ENCODE results near the gene ECM1. TPM values are rescaled to one million over a fixed set of nuclear protein-coding genes. Genes with fewer than 3 reads are reported as not detected.
A peak's percentile ranks its signal among the peaks of the same experiment; 100 is the strongest.

Gene ECM1
- total RNA-seq, 1 donor, result 20.3 TPM

- no peak overlapping the region for H3K4me3 ChIP-seq (ENCODE audit: low read depth, low read length)
- DNase-seq (ENCODE audit: low read depth), result no peak
- no peak for TF ChIP-seq CTCF (IDR thresholded peaks at IDR 0.05; ENCODE audit: insufficient read depth, low read depth, low read length)
Observed at GRCh38 chr1:150557065-150557600, 49.2 kb downstream of the ECM1 start.

- H3K4me3 ChIP-seq (ENCODE audit: low read depth, low read length), result no peak overlapping the region
- no peak for DNase-seq (ENCODE audit: low read depth)
- TF ChIP-seq CTCF (IDR thresholded peaks at IDR 0.05; ENCODE audit: insufficient read depth, low read depth, low read length), result no peak
Observed at GRCh38 chr1:150557813-150558212, 49.9 kb downstream of the ECM1 start.

DNA sequence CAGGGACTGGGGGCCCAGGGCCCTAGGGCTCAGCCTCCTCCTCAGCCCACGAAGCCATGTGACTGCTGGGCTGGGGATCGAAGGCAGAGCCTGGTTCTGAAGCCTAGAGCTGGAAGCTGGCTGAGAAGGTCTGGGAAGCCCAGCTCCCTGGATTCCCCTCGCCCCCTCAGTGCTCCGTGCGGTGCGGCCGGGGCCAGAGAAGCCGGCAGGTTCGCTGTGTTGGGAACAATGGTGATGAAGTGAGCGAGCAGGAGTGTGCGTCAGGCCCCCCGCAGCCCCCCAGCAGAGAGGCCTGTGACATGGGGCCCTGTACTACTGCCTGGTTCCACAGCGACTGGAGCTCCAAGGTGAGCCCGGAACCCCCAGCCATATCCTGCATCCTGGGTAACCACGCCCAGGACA is 50.4 kb downstream of the ECM1 start:
- DNase-seq (ENCODE audit: low read depth), result no peak
- H3K4me3 ChIP-seq (ENCODE audit: low read depth, low read length), result peak overlapping the region; percentile 32
- TF ChIP-seq CTCF (IDR thresholded peaks at IDR 0.05; ENCODE audit: insufficient read depth, low read depth, low read length), result no peak

DNA sequence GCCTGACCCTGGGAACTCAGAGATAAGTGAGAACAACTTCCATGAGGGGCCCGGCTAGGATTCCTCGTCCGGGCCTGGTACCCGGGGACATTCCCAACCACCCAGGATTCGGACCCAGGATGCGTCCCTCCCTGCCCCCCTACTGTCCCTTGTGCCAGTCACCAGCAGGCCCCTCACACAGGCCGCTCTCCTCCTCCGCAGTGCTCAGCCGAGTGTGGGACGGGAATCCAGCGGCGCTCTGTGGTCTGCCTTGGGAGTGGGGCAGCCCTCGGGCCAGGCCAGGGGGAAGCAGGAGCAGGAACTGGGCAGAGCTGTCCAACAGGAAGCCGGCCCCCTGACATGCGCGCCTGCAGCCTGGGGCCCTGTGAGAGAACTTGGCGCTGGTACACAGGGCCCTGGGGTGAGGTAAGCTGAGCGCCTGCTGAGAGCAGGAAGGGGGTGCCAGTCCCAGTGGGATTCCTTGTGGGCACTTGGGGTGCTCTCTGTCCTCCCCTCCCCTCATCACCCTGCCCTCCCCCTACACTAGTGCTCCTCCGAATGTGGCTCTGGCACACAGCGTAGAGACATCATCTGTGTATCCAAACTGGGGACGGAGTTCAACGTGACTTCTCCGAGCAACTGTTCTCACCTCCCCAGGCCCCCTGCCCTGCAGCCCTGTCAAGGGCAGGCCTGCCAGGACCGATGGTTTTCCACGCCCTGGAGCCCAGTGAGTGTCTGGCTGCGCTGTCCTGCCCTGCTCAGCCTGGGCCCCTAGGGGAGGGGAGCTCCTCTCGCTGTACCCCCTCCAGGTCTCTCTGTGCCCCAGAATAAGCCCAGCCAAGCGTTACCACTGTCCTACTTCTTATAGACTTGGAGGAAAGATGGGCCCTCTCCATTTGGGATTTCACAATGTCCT is 51.1 kb downstream of the ECM1 start:
- peak overlapping the region; percentile 32 for H3K4me3 ChIP-seq (ENCODE audit: low read depth, low read length)
- peak; percentile 51 for DNase-seq (ENCODE audit: low read depth)
- no peak for TF ChIP-seq CTCF (IDR thresholded peaks at IDR 0.05; ENCODE audit: insufficient read depth, low read depth, low read length)

DNA sequence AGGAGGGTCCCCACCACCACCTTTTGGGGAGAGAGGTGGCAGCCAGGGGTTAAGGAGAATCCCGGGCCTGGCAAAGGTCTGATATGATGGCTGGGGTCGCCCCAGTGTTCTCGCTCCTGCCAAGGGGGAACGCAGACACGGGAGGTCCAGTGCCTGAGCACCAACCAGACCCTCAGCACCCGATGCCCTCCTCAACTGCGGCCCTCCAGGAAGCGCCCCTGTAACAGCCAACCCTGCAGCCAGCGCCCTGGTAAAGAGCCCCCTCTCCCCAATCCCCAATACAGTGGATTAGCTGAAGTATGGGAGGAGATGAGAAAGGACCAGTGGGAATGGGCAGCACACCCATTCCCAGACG is 51.7 kb downstream of the ECM1 start:
- no peak for TF ChIP-seq CTCF (IDR thresholded peaks at IDR 0.05; ENCODE audit: insufficient read depth, low read depth, low read length)
- no peak for DNase-seq (ENCODE audit: low read depth)

GRCh38 chr1:150560011-150560438 is 52.1 kb downstream of the ECM1 start:
- no peak overlapping the region for H3K4me3 ChIP-seq (ENCODE audit: low read depth, low read length)
- DNase-seq (ENCODE audit: low read depth), result peak; percentile 60

More for the DNA sequence above, 51.7 kb downstream of the ECM1 start:
- H3K4me3 ChIP-seq (ENCODE audit: low read depth, low read length), result no peak overlapping the region

More at GRCh38 chr1:150560011-150560438, 52.1 kb downstream of the ECM1 start:
- peak; percentile 91 for TF ChIP-seq CTCF (IDR thresholded peaks at IDR 0.05; ENCODE audit: insufficient read depth, low read depth, low read length)
